Measurements from ENCODE around the gene F2R.

Gene F2R

DNA sequence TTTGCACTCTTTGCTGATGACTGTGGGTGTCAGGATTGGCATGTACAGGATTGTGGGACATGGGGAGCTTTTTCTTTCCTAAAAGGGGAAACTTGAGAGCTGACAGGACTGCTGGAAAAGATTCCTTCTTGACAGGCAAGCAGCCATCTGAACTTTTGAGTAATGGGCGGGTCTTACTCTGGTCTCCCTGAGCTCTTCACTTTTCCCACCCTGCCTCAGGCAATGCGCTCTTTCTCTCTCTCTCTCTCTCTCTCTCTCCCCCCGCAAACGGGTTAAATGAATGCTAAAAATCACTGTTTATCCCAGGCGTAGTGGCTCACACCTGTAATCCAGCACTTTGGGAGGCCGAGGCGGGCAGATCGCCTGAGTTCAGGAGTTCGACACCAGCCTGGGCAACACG is 65.8 kb downstream of the F2R start:
- Histone ChIP-seq H3K9ac (ENCODE audit: low read length in 2 of 2) (no peak overlapping the region), H3K4me3 (ENCODE audit: low read length in 2 of 2) (no peak overlapping the region), H3K27me3 (ENCODE audit: control insufficient read depth in 1 of 2, insufficient read depth in 2 of 2, low read length in 2 of 2) (no peaks in the 10 kb centered on the region), H3K4me1 (ENCODE audit: control insufficient read depth, insufficient read depth, low read length) (no peaks in the 10 kb centered on the region), H3K36me3 (ENCODE audit: control insufficient read depth in 2 of 2, insufficient read depth in 2 of 2, low read length in 2 of 2) (no peaks in the 10 kb centered on the region), H3K27ac (ENCODE audit: low read length) (no peak overlapping the region), H3K9me3 (ENCODE audit: control insufficient read depth in 2 of 2, low read length in 2 of 2) (no peaks in the 10 kb centered on the region)

DNA sequence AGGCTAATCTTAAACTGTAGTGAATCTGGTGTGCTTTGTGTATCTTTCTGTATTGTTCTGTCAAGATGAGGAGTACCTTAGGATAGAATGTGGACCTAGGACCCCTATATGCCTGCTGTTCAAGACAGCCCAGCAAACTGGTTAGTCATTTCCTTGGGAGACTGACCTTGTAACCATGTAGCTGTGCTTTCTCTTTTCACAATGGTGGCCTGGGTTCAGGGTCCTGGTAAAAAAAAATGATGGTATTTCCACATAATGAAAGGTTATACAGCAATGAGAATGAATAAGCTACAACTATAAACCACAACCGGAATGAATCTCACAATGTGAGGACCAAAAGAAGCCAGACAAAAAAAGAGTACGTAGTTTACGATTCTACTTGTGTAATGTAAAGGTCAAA is 66.5 kb downstream of the F2R start:
- H3K27ac ChIP-seq (ENCODE audit: low read length), result no peak overlapping the region
- no peak overlapping the region for H3K9ac ChIP-seq (ENCODE audit: low read length in 2 of 2)
- H3K27me3 ChIP-seq (ENCODE audit: control insufficient read depth in 1 of 2, insufficient read depth in 2 of 2, low read length in 2 of 2), result no peaks in the 10 kb centered on the region
- no peak overlapping the region for H3K4me3 ChIP-seq (ENCODE audit: low read length in 2 of 2)
- no peaks in the 10 kb centered on the region for H3K36me3 ChIP-seq (ENCODE audit: control insufficient read depth in 2 of 2, insufficient read depth in 2 of 2, low read length in 2 of 2)
- no peaks in the 10 kb centered on the region for H3K4me1 ChIP-seq (ENCODE audit: control insufficient read depth, insufficient read depth, low read length)
- H3K9me3 ChIP-seq (ENCODE audit: control insufficient read depth in 2 of 2, low read length in 2 of 2), result no peaks in the 10 kb centered on the region

Data from stomach smooth muscle (tissue), 2 donors.